DND-41 (cell line): ENCODE results near the gene CARD10.

Experiments used
- ATAC-seq: fragments of 200-7000 bp; cut with Tn5 transposase; 3 replicates; pipeline ENCODE4 v1.9.1; 2021; ENCODE audit warnings: low read depth; ENCODE audit not compliant: insufficient read depth
- DNase-seq: peaks from one replicate; pipeline ENCODE4 v3.0.0-alpha.2; 2020
- H2AFZ ChIP-seq: 2 replicates; pipeline ENCODE4 v1.6.0; 2012; ENCODE audit warnings: low read depth, low read length
- H3K27ac ChIP-seq: 2 replicates; pipeline ENCODE4 v1.5.1; 2012; ENCODE audit warnings: low read length, inconsistent platforms
- H3K27me3 ChIP-seq: fragments of 200-600 bp; sonication (generic); 2 replicates; pipeline ENCODE4 v1.6.0; 2012; ENCODE audit warnings: low read length, mild to moderate bottlenecking, inconsistent platforms; ENCODE audit not compliant: insufficient read depth, poor library complexity
- H3K36me3 ChIP-seq: 2 replicates; pipeline ENCODE4 v1.5.1; 2012; ENCODE audit warnings: low read length, inconsistent platforms; ENCODE audit not compliant: insufficient read depth
- H3K4me1 ChIP-seq: 2 replicates; pipeline ENCODE4 v1.5.1; 2012; ENCODE audit warnings: mild to moderate bottlenecking, low read length; ENCODE audit not compliant: insufficient read depth
- H3K4me2 ChIP-seq: 2 replicates; pipeline ENCODE4 v1.6.0; 2012; ENCODE audit warnings: mild to moderate bottlenecking, moderate library complexity, low read length, inconsistent platforms; ENCODE audit not compliant: insufficient read depth
- H3K4me3 ChIP-seq, 2 experiments: fragments of 200-600 bp in 1 of 2; shearing (Covaris generic) in 1 of 2; 2 replicates each; pipeline ENCODE4 v1.5.1; 2012 to 2016; ENCODE audit warnings: inconsistent platforms in 2 of 2, low read length in 2 of 2, mild to moderate bottlenecking in 2 of 2, low read depth in 1 of 2, moderate library complexity in 1 of 2
- H3K79me2 ChIP-seq: 2 replicates; pipeline ENCODE4 v1.6.0; 2012; ENCODE audit warnings: low read length, inconsistent platforms; ENCODE audit not compliant: insufficient read depth
- H3K9ac ChIP-seq: 2 replicates; pipeline ENCODE4 v1.6.0; 2012; ENCODE audit warnings: low read depth, mild to moderate bottlenecking, inconsistent platforms, low read length, moderate library complexity
- H3K9me3 ChIP-seq: 2 replicates; pipeline ENCODE4 v1.5.1; 2012; ENCODE audit warnings: low read length, moderate library complexity, mild to moderate bottlenecking, inconsistent platforms; ENCODE audit not compliant: insufficient read depth, severe bottlenecking
- H4K20me1 ChIP-seq: 2 replicates; pipeline ENCODE4 v1.6.0; 2012; ENCODE audit warnings: low read length; ENCODE audit not compliant: insufficient read depth
- CTCF ChIP-seq: IDR thresholded peaks from 2 replicates; pipeline ENCODE4 v1.5.1; 2012; ENCODE audit warnings: borderline replicate concordance, low read length, moderate library complexity, mild to moderate bottlenecking; ENCODE audit not compliant: poor library complexity, severe bottlenecking; ENCODE audit errors: extremely low read depth
- EZH2 ChIP-seq: IDR thresholded peaks from 3 replicates; pipeline ENCODE4 v1.6.1; 2012; ENCODE audit warnings: borderline replicate concordance, low read depth, mild to moderate bottlenecking, moderate library complexity, low read length, inconsistent platforms; ENCODE audit not compliant: severe bottlenecking

Gene CARD10

DNA sequence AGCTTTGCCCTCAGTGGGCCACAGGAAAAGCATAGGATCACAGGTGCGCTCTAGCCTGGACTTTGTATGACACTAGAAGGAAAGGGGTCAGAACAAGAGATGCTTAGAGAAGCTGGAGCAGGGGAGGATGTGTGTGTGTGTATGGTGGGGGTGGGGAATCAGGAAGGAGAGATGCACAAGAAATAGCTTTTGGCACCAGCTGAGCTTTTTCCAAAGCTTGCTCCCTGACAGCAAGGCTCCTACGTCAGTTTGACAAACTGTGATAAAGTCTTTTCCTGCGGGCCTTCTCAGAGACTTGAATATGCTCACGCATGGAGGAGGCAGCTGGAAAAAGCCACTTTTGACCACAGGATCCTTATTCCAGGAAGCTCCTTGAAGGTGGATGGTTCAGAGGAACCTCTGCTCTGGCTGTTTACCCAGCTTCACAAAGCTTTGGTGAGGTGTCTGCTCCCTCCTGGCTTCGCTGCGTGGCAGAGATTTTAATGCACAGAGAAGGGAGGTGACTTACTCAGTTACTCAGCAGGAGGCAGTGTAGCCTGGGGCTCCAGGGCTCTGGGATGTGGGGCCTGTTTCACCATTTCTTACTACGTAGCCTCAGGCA is 45.0 kb upstream of the CARD10 start:
- Histone ChIP-seq H3K27me3 (peaks cover 7% of the 10 kb centered on the region), H3K9me3 (no peaks in the 10 kb centered on the region), H3K4me1 (peaks cover 15% of the 10 kb centered on the region), H3K27ac (no peak overlapping the region), H3K4me2 (no peak overlapping the region), H3K4me3 (no peak overlapping the region), H2AFZ (no peak overlapping the region), H3K79me2 (no peaks in the 10 kb centered on the region), H4K20me1 (peaks cover 27% of the 10 kb centered on the region), H3K36me3 (no peaks in the 10 kb centered on the region), H3K9ac (no peak overlapping the region)
- TF ChIP-seq EZH2 (no peak), CTCF (no peak)
- DNase-seq (no peak), ATAC-seq (no peak)

DNA sequence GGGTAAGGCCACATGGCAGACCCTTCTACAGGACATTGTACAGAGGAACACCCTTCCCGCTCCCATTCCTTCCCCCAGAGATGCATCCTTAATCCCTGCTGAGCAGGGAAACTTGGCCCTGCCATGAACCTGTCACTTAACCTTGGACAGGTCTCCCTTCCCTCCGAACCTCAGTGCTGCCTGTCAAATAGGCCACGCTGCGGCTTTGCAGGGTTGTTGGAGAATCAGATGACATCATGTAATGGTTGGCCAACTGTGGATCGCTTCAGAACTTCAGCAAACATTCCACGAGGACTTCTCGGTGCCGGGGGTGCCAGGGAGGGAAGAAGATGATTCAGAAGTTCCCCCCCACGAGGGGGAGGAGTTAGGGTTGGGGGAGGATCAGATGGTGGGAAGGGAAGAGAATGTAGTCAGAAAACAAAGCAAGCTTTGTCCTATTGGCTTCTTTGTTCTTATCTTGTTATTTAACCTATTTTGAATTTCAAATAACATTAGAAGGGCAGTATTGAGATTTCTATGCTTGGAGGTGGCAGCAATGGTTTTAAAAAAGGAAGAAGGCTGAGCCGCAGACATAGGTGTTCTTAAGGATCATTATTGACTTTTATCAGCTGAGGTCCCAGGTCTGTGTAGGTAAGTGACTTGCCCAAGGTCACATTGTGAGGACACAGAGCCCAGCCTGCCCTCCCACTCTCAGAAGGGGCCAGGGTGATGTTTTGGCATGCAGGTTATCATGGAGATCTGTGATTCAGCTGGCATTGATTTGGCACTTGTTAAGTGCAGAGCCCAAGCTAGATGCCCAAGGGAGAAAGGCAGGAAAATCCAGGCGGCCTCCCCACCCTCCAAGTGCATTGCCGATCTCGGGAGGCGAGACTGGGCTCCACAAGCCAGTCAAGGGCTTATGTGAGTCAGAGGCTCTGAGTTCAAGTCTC is 44.2 kb upstream of the CARD10 start:
- H4K20me1 ChIP-seq, result peaks cover 27% of the 10 kb centered on the region
- no peak overlapping the region for H3K27ac ChIP-seq
- TF ChIP-seq CTCF (no peak), EZH2 (no peak)
- ATAC-seq (no peak), DNase-seq (no peak)
- peaks cover 15% of the 10 kb centered on the region for H3K4me1 ChIP-seq
- no peaks in the 10 kb centered on the region for H3K79me2 ChIP-seq
- H3K4me2 ChIP-seq, result no peak overlapping the region
- H3K9ac ChIP-seq, result no peak overlapping the region
- H3K36me3 ChIP-seq, result no peaks in the 10 kb centered on the region
- no peak overlapping the region for H2AFZ ChIP-seq
- peaks cover 7% of the 10 kb centered on the region for H3K27me3 ChIP-seq
- H3K9me3 ChIP-seq, result no peaks in the 10 kb centered on the region
- no peak overlapping the region for H3K4me3 ChIP-seq

DNA sequence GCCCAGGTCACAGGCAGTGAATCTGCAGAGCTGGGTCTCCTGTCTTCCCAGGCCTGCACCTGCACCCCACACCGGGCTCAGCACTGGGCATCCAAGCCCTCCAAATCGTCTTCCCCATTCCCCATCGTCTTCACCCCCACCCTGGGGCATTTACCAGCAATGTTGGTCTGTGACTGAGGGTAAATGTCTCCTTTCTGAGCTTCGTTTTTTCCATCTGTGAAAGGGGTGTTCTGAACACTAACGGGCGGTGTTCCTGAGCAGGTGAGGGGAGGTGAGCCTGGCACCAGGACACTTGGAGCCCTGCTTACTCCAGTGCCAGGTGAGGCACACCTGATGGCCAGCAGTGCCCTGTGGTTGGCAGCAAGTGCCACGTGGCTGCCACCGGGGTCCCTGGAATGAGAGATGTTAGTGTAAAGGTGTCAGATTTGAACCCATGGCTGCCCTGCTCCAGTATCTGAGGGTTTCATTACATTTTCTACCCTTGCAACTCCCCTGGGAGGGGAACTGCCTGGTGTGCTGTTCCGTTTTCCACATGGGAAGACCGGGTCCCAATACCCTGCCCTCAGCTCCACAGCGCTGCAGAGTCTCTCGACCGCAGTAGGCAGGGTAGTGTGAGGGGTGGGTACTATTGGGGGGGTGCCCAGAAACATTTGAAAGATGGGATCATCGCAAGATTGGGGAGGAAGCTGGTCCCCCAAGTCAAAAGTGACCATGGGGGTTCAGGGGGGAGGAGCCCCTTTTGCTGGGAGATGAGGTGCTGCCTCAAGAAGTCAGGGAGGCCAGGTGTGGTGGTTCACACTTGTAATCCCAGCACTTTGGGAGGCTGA is 43.0 kb upstream of the CARD10 start:
- peaks cover 11% of the 10 kb centered on the region for H3K4me1 ChIP-seq
- no peak for ATAC-seq
- H3K27me3 ChIP-seq, result peaks cover 7% of the 10 kb centered on the region
- H3K36me3 ChIP-seq, result no peaks in the 10 kb centered on the region
- H2AFZ ChIP-seq, result no peak overlapping the region
- H3K9ac ChIP-seq, result no peak overlapping the region
- H3K9me3 ChIP-seq, result no peaks in the 10 kb centered on the region
- H3K4me3 ChIP-seq, result no peak overlapping the region
- no peak for DNase-seq
- H3K27ac ChIP-seq, result no peak overlapping the region
- TF ChIP-seq EZH2, result no peak
- TF ChIP-seq CTCF, result no peak
- H3K4me2 ChIP-seq, result no peak overlapping the region
- no peaks in the 10 kb centered on the region for H3K79me2 ChIP-seq
- H4K20me1 ChIP-seq, result peaks cover 22% of the 10 kb centered on the region
